GM08714 (cell line): ENCODE results near the gene PHTF2.

Experiments
- H3K4me3 ChIP-seq: fragments of 200-500 bp; sonication (Bioruptor generic); 2 replicates; pipeline ENCODE4 v1.5.1; 2014; ENCODE audit warnings: mild to moderate bottlenecking, low read length, inconsistent platforms
- ZNF274 ChIP-seq: IDR thresholded peaks from 2 replicates; pipeline ENCODE4 v1.6.1; 2012; ENCODE audit warnings: mild to moderate bottlenecking, low read depth, low read length

Gene PHTF2

DNA sequence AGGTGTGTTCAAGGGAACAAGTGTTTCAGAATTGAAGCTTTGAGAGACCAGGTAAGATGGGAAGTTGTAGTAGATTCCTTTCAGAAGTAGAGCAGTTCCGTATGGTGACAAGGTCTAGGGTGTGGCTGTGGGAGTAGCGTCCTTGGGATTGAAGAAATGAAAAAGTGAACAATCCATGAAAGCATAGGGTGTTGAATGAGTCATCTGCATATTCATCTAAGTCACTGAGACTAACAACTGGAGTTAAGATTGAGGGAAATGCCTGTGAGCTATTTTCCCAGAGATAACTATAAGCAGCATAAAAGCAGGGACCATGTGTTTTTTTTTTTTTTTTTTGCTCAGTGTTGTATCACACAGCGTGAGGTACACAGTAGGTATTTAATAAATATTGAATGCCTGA, 134.8 kb downstream of the PHTF2 start:
- TF ChIP-seq ZNF274: no peak
- no peak overlapping the region for H3K4me3 ChIP-seq

DNA sequence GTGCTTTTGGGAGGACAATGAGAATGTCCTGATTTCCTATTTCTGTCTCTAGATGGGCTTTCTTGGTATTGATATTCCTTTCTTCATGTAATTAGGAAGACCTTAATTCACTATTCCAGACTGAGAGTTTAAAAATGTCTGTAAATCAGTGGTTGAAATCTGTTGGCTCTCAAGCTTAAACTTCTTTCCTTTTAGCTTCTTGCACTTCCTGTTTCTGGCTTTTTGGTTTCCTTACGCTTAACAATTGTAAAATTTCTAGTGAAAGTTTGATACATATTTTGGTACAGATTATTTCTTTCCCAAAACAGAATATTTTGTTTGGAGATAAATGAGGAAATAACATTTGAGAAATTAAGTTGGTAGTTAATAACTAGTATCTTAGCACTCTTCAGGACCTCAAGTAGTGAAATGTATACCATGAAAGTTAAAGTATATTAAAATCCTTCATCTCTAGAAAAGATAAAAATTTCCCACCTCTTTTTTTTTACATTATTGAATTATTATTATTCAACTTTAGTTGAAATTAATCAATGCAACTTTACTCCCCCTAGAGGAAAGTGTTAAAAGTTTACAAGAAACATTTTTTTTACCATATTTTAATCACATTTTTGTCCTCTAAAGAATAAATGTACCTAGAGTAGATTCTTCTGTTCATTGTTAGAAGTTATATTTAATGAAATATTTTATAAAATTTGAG, 137.2 kb downstream of the PHTF2 start:
- TF ChIP-seq ZNF274: no peak

DNA sequence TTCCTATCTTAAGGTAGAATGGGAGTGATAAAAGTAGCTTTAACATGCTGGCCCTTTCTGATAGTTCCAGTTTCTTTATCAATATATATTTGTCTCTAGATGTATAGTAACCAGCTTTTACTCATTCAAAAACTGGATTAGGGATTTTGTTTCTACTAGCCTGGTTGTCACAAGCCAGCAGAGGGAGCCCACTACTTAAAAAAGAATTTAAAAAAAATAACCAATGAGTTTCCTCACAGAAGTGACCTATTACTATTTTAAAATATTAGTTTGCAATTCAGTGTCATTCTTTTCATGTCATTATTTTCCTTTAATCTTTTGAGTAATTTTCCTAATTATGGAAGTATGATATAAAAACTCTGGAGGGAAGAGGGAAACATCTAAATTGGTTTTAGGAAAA, 142.1 kb downstream of the PHTF2 start:
- no peak overlapping the region for H3K4me3 ChIP-seq
- TF ChIP-seq ZNF274: no peak

More for the DNA sequence above, 137.2 kb downstream of the PHTF2 start:
- no peak overlapping the region for H3K4me3 ChIP-seq

DNA sequence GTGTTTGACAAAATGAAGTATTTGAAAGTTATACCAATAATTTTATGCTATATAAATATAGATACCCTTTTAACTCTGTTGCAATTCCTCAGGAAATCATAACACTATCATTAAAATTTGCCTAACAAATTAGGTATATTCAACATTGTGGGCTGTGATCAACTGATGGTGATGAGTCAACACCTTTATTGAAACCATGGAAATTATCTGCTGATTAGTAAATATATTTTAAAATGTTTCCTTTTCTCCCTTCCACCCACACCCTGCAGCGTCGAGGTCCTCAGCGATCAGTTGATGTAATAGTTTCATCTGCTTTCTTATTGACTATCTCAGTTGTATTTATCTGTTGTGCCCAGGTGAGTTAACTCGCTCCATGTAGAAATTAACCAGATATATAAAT, 143.9 kb downstream of the PHTF2 start:
- no peak overlapping the region for H3K4me3 ChIP-seq
- no peak for TF ChIP-seq ZNF274

DNA sequence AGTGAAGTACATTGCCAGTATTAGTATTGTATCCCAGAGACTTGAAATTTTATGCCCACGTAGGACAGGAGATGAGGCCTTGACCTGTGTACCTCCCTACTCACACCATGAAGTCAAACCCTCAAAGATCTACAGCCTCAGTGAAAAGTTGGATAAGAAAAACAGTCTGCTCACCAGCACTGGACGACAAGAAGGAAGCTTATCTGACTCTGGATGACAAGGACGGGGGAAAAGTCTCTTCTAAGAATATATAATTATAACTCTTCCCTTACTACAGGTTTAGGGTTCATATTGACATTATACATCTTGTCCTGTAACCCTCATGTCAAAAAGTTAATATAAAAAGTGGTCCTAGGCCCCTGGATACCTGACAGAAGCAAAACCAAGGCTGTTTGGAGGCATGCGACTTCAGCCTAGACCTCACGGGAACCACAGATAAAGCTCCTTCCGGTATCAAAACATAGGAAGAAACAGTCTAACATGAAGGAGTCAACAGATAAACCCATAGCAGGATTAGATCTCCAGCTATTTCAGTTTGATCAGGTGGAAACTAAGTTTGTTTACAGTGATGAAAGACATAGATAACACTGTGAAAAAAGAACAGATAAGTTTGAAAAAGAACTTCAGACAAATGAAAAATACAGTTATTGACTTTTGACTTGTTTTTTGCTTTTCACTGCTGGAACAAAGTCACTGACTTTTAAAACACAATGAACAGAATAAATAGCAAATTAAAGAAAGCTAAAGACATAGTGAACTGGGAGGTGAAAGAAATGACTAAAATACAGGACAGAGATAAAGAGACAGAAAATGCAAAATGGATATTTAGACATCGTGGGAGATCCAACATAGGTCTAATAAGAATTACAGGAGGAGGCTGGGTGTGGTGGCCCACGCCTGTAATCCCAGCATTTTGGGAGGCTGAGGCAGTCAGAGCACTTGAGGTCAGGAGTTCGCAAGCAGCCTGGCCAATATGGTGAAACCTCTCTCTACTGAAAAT, 145.9 kb downstream of the PHTF2 start:
- H3K4me3 ChIP-seq: no peak overlapping the region
- no peak for TF ChIP-seq ZNF274

DNA sequence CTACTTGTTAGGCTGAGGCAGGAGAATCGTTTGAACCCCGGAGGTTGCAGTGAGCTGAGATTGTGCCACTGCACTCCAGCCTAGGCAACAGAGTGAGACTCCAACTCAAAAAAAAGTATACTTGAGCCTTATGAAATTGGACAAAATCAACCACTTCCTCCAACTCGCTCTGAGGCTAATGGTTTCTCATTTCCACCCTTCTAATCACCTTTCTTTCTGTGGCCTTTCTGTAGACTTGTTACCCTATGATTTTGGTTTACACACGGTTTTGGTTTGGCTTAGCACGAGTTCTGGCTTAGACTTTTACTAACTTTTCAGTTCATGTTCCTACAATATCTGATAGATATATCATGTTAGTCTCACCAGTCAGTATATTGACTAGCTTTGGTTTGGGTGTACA, 152.0 kb downstream of the PHTF2 start:
- TF ChIP-seq ZNF274: no peak
- no peak overlapping the region for H3K4me3 ChIP-seq

DNA sequence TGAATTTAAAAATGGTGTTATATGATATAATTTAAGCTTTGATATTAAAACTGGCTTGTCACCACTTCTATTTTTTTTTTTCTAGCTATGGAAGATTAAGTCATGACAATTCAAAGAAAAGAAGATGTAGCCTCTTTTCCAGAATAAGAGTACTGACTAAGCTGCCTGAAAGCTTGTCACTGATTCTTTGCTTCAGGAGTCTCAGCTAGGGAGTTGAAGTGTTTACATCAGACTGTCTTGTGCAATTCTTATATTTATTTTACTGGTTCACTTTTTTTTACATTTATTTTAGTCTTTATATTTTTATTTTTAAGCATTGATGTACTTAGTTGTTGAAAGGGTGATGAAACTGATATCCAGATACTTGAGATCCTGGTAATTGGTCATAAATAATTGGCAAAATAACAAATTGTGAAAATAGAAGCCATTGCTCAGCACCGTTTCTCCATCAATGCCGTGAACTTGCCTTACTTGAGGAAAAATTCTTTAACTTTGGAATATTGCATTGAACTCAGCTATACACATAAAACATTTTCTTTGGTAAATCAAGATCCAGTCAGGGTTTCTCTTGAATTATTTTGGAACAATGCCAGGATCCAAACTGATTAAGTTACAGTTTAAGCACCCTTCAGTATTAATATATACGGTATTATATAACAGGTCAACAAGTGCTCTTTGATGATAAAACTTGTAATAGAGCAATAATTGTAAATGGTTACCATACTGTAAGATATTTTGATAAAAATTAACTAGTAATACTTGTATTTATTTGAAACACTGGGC, 156.4 kb downstream of the PHTF2 start:
- H3K4me3 ChIP-seq: no peak overlapping the region

DNA sequence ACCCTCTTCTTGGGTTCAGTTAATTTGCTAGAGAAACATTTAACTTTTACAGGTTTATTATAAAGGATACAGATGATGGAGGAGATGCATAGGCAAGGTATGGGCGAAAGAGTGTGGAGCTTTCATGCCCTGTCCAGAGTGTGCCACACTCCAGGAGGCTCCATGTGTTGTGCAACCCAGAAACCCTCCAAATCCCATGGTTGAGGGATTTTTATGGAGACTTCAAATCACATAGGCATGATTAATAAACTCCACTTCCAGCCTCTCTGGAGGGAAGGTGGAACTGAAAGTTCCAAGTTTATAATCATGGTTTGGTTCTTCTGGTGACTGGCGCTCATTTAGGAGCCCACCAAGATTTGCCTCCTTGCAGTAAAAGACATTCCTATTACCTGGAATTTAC, 159.9 kb downstream of the PHTF2 start:
- no peak overlapping the region for H3K4me3 ChIP-seq
- no peak for TF ChIP-seq ZNF274

More for the DNA sequence above, 156.4 kb downstream of the PHTF2 start:
- TF ChIP-seq ZNF274: no peak

DNA sequence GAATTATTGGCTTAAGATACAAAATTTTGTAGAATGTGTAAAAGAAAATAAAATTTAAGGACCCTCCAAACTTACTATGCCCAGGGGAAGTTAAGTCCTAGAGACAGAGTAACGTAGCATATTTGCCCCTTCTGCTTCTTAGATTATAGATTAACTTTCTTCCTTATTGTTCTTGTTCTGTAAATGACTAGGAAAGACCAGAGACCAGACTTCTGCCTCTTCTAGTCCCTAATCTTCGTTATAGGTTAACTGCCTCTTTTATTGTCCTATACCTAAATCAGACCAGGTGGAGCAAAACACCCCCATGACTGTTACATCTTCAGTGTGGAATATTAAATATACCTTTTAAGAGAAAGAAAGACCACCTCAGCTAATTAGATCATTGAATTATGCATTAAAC, 160.5 kb downstream of the PHTF2 start:
- TF ChIP-seq ZNF274: no peak
- H3K4me3 ChIP-seq: no peak overlapping the region

DNA sequence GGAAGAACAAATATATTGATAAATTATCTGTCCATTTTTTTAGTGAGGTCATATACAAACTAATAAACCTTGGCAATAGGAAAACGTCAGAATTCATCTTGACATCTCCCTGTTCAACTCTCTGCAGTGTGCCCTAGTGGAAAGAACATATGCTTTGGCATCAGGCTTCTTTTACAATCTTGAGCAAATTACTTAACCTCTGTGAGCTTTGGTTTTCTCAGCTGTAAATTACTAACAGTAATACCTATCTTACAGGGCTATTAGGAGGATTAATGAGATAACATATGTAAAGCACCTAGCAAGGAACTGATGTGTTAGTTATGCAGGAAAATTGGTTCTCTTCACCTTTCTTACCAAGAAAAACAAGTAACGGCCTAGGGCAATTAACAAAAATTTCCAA, 161.8 kb downstream of the PHTF2 start:
- H3K4me3 ChIP-seq: no peak overlapping the region
- TF ChIP-seq ZNF274: no peak

DNA sequence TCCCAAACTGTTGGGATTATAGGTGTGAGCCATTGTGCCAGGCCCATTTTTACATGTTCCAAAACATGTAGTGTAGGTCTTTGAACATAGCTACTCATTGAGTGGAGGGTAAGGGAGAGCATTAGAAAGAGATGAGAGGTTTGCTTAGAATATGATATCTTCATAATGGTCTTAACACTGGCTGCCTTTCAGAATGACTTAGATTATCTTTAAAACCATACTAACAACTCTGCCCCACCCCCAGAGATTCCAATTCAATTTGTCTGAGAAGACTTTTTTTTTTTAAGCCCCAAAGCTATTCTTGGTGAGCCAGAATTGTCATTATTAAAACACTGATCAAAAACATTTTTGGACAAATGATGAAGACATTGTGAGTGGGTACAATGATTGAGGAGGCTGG, 168.9 kb downstream of the PHTF2 start:
- no peak overlapping the region for H3K4me3 ChIP-seq
- TF ChIP-seq ZNF274: no peak

DNA sequence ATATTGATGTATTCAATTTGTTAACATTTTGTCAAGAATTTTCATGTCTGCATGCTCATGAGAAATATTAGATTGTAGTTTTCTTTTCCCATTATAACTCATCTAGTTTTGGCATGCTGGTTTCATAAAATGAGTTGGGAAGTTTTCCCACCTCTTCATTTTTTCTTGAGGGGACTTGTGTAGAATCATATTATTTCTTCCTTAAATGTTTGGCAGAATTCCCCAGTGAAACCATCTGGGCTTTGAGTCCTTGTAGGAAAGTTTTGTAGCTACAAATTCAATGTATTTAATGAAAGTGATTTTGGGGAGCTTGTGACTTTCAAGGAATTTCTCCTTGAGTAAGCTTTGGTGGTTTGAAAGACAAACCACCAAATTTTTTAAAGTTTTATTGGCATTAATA, 173.2 kb downstream of the PHTF2 start:
- TF ChIP-seq ZNF274: no peak
- H3K4me3 ChIP-seq: no peak overlapping the region

DNA sequence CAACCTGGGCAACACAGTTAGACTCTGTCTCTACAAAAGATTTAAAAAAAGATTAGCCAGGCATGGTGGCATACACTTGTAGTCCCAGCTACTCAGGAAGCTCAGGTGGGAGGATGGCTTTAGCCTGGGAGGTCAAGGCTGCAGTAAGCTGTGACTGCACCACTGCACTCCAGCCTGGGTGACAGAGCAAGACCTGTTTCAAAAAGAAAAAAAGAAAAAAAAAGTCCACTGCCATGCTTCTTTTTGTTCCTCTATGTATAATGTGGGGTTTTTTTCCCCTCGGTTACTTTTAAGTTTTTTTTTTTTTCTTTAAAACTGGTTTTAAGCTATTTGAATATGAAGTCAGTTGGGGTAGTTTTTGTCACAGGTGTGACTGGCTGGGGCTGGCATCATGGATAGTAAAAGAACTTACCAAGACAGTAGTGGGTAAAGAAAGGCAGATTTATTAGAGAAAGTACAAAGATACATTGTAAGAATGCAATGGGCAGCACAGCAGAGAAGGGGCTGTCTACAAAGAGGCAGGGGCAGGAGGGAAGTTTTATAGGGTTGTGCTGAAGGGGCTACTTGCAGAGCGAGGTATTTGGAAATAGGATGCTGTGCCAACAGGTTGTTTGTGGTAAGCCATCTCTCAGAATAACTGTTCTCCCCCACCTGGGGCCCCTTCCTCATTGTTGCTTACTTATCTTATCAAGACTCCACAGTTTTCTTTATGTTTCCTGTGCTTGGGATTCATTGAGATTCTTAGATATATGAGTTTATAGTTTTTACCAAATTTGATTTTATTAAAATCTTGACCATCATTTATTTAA, 177.3 kb downstream of the PHTF2 start:
- TF ChIP-seq ZNF274: no peak
- H3K4me3 ChIP-seq: no peak overlapping the region

DNA sequence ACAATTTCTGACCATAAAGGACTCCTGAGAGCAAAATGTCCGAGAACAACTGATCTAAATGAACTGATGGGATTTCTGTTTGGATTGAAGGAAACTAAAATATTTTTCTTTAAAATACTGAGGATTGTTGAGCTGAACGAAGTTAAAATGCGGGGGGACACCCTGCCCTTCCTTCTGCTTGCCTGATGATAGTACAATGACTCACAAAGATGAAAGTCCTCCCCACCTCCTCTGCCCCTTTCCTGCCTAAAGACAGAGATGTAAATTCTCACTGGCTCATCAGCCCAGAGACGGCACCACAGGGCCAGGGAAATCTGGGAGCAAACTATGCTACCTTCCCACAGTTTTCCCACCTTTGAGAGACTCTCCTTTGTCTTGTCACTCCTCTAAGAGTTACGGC, 180.6 kb downstream of the PHTF2 start:
- H3K4me3 ChIP-seq: no peak overlapping the region
- no peak for TF ChIP-seq ZNF274
